DMS53 treated with DMSO at 0.1 percent for 48 hours (cell line): Measurements from ENCODE around the gene MYO5A.
"Not testable (repeated sequence)": the region's sequence is repeated elsewhere in the genome, so short reads cannot be mapped to it uniquely, and the experiment has no call there.

Experiments used
- DNase-seq: peaks from one replicate; lab custom pipeline; 2025; ENCODE audit not compliant: unreplicated experiment; lab: John Stamatoyannopoulos, UW

The MYO5A gene

DNA sequence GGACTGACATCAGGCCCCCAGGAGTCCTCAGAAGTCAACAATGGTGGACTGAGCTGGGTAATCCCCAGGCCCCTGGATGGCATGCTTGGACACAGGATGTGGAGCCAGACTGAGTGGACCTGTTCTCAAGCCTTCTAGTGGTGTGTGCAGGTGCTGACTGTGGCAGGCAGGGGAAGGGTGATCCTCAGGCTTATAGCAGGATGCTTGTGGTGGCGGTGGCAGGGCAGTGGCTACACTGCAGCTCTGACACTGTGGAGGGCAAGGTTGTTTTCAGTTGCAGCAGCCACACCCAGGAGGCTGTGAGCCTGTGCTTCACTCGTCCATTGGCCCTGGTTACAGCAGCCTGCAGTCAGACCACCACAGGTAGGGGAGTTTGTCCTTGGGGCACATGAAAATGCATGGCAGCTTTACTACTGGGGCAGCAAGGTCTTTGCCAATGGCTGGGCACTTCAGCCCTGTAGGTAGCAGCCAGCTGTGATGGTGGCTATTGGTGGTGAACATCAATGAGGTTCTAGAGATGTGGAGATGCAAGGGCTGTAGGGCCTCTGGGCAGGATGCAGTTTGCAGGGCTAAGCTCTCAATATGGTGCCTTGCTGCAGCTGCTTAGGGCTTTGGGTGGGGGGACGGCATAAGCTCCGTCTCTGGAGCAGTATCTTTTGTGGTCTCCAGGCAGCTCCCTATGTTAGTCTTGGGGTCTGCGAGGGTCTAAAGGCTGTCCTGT is 17.5 kb upstream of the MYO5A start:
- DNase-seq = no peak

DNA sequence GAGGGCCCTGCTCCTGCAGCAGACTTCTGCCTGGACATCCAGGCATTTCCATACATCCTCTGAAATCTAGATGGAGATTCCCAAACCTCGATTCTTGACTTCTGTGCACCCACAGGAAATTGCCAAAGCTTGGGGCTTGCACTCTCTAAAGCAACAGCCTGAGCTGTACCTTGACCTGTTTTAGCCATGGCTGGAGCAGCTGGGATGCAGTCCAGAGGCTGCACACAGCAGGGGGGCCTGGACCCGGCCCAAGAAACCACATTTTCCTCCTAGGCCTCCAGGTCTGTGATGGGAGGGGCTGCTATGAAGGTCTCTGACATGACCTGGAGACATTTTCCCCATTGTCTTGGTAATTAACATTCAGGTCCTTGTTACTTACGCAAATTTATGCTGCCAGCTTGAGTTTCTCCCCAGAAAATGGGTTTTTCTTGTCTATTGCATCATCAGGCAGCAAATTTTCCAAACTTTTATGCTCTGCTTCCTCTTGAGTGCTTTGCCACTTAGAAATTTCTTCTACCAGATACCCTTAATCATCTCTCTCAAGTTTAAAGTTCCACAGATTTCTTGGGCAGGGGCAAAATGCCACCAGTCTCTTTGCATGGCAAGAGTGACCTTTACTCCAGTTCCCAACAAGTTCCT is 11.8 kb upstream of the MYO5A start:
- no peak for DNase-seq

DNA sequence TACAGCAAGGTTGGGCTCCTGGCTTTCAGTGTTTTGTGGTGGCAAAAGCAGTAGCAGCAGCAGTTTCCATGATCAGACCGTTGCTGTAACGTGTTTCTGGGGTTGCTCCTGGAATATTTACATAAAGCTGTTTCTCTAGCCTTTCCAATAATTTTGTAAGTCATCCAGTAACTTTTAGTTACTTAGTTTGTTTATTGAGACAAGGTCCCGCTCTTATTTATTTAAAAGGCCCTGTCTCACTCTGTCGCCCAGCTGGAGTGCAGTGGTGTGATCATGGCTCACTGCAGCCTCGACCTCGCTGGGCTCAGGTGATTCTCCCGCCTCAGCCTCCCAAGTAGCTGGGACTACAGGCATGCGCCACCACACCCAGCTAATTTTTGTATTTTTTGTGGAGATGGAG is 8.8 kb upstream of the MYO5A start:
- DNase-seq = no peak

DNA sequence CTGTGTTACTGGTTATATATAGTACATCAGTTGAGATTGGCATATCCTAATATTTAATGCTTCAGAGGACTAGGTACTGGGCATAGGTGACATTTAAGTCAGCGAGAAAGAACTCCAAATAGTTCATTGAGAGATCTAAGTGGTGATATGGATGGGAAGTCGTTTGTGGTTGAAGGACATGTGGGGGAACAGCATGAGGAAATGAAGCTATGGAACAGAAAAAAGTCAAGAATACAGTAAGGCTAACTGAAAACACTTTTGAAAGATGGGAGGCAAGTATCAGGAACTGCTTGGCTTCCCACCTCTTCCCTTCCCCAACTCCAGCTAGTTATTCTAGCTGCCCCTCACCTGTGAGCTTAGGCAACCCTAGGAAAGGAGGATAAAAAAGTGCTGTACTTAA is 3.7 kb upstream of the MYO5A start:
- no peak for DNase-seq

DNA sequence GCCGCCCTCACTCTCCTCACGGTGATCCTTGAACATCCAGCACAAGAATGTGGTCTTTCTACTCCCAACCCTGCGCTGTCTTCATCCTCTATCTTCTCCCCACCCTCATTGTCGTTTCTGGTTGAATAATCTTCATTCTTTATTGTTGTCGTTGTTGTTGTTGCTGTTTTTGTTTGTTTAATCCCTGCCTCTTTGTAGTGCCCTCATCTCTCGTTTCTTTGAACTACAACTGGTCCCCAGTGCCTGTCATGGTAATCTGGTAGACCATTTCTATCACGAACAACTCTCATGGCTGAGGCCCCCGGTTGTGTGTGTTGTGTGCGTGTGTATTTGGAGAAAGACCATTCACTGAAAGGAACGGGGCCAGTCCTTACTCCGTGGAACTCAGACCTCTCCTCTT is 1.3 kb upstream of the MYO5A start:
- DNase-seq = no peak

DNA sequence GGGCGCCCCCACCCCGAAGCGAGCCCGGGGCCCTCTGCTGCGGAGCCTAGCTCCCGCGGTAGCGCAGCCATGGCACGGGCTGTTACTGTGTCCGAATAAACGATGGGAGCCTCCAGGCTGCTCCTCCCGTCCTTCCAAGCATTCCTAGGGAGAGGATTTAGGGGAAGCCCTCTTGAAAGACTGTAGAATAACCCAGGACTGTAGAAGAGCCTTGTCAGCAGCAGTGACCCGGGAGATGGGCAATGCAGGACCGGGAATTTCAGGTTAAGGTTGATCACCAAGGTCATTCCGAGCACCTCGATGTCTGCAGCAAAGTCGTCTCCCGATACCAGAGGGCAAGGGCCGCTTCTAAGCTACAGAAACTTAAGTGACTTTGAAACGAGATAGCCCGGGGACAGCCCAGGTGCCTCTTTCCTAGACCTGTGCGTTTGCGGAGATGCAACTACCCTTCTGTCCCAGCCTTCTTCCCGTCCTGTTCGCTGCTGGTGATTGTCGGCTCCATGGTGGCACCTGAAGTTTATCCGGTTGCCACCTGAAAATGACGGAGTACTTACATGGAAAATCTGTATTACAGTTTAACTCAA is 753 bp upstream of the MYO5A start:
- no peak for DNase-seq

DNA sequence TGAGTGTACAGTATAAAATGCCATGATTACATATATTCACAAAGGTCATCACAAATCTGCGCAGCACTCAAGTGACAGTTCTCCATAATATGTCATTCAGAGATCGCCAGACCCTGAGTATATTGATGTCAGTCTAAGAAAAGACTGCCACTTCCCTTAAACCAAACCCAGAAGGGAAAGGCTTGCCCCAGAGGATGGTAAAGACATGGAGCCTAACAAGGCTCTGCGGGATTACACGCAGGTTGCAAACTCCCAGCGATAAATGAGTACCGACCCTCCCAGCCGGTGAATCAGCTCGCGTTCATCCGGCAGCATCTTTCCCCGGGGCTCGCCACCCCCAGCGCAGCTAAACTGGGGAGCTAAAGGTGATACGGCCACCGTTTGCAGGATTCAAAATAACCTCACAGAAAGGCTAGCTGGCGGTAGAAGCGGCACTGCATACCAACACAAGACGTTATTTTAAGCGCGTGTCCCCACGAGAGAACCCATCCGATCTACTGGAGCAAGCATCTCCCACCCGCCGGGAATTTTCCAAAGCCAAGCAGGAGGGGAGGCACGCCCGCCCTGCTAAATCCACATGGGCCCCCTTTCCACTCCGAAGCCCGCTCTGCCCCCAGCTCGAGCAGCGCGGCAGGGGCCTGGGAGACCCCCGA is 643 bp downstream of the MYO5A start:
- DNase-seq = no peak

DNA sequence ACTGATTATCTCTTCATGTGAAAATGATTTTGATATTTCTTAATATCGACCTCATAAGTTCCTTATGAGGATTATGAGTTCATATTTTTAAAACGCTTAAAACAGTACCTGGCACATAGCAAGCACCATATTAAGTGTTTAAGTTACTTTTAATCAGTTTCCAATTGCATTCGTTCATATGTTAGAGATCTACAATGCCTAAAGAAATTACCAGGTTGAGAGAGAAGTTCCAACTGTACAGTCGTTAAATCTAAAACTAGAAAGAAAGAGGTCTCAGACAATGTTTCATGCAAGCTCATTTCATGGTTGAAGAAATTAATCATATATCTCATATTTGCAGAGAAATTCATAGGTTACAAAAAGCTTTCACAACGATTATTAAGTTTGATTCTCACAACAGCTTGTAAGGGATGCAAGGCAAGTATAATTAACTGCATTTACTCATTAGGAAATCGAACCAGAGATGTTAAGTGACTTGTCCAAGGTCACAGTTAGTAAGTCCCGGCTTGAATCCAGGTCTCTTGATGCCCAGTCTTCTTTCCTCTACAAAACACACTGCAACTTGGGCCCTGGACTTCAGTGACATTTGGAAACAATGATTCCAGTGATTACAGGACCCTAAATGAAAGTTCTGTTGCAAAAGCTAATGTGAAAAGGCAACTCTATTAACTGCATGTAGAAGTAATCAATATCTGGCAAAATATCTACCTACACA is 1.3 kb downstream of the MYO5A start:
- DNase-seq = no peak

DNA sequence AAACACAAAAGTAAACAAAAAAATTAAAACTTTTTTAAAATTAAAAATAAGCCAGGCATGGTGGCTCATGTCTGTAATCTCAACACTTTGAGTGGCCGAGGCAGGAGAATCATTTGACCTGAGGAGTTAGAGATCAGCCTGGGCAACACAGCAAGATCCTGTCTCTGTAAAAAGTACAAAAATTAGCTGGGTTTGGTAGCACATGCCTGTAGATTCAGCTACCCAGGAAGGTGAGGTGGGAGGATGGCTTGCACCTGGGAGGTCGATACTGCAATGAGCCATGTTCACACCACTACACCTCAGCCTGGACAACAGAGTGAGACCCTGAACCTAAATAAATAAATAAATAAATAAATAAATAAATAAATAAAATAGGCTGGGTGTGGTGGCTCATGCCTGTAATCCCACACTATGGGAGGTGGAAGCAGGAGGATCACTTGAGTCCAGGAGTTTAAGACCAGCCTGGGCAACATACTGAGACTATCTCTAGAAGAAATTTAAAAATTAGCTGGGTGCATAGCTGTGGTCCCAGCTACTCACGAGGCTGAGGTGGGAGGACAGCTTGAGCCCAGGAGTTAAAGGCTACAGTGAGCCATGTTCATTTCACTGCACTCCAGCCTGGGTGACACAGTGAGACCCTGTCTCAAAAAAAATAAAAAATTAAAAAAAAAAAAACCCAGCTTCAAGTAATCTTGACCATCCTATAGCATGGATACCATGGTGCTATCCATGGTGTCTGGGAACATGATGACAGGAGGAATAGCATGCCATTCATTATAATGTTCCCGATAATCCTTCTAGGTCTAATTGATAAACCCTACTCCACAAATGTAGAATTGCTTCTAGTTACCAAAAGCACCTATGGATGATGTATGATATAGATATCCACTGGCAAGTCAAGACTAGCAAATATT is 4.2 kb downstream of the MYO5A start:
- no peak for DNase-seq

DNA sequence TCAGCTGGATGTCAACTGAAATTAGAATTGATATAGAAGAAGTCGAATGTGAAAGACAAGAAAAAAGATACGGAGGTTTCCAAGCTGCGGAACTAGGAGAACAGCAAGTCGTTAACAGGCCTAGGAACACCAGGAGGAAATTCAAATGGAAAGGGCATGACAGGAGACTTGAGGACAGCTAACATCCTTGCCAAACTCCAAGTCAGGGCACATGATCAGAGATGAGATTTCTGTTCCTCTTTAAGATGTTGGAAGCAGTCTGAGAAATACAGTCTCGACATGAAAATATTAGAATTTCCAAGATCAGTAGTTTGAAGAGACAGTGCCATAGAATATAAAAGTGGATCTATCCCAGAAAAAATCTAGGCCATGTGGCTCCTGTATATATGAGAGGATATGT is 5.0 kb downstream of the MYO5A start:
- DNase-seq = no peak

DNA sequence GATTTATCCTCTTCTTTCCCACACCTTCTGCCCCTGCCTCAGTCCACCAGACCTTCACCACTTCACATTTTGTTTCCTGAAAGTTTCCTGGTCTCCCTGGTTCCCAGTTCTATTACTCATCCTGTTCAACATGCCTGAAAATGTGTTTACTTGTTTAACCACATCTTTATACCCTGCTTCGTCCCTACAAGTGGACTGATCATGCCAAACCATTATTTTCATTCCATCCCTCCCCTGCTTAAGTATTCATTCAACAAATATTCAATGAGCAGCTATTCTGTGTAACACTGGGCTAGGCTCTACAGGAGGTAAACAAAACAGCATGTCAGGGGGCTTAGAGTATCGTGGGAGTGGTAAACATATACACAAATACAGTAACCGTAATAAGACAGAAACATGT is 5.5 kb downstream of the MYO5A start:
- no peak for DNase-seq

DNA sequence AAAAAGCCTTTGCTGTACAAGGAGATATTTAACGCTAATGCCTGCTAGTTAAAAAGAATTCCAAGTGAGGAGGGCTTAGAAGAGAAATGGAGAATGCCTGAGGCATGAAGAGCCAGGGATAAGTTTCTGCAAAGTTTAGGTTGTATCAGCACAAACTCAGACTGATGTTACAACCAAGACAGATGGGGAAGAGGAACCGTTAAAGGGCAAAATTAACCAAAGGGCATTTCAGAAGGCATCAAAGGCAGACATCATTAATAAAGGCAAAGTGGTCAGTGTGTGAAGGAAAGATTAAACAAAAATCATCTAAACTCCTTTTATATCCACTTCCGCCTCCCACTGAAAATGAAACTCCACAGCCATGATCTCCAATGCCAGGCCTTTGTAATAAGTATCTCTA is 7.0 kb downstream of the MYO5A start:
- no peak for DNase-seq

DNA sequence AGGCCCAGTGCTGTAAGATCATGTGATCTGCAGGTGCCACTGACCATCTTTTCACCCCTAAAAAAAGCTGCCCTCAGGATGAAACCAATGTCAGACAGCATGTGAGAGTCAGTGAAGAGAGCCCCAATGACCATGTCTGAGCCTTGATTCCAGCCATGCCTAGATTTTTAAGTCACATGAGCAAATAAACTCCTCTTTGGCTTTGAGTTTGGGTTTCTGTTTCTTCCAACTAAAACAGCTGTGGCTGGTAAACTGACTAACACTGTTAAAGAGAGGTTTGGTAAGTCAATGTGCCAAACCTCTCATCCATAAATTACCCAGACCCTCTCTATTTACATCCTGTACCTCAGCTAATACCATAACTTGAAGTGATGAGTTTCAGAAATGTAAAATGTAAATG is 8.3 kb downstream of the MYO5A start:
- no peak for DNase-seq

DNA sequence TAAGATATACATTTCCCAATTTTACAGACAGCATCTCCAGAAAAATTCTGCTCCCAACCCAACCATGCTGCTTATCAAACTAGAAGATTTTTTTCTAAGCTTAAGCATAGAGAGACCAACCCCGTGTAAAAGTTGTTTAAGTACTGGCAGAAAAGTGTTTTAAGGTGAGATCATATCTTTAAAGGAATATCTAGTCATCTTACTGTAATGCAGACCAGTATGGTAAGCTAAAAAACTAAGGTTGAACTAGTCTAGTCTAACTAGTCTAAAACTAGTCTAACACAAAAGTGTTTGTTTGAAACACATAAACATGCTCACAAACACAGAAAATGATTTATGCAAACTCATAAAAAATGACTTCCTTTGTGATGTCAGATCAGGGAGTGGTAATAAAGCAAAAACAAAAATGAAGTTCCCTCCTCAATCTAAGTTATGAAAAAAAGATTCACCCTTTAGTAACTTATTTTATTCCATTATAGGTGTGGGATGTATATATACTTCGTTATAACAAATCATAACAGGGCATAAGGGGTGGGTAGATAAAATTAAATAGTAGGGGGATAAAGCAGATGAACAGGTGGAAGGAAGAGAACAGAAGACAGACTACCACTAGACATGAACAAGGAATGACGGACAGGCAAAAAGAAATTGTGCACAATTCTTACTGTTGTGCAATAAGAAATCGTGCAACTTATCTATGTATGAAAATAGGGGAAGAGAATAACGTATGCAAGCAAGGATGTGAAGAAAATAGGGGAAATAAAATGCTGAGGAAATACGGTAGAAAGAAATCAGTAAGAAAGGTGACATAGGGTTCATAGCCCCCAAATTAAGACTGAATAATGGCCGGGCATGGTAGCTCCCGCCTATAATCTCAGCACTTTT is 10.0 kb downstream of the MYO5A start:
- no peak for DNase-seq

DNA sequence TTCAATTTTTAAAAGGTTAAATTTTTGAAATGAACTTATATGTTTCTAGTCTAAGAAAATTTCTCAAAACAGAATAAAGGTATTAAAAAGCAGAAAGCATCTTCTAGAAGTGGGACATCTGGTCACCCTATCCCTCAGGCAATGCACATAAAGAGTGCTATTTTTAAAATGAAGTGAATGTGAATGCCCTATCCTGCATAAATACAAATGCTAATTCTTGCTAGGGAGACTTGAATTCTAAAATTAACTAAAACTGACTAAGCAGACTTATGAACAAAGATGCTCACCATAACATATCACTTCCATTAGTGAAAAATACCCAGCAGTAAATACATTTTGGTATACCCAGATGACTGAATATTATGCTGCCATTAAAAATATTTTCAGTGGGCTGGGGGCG is 11.7 kb downstream of the MYO5A start:
- DNase-seq = no peak

DNA sequence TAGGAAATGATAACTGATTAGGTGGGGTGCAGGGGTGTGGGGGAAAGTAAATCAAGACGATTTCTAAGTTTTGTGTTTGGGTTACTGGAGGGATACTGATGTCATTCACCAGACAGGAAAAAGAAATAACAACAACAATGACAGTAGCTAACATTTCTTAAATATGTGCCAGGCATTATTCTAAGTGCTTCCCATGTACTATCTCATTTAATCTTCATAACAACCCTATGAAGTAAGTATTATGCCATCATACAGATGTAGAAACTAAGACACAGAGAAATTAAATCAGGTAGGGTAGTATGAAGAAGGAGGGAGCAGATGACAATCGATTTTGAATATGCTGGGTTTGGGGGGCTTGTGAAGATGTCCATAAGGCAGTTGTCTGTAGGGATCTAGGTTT is 13.3 kb downstream of the MYO5A start:
- no peak for DNase-seq

DNA sequence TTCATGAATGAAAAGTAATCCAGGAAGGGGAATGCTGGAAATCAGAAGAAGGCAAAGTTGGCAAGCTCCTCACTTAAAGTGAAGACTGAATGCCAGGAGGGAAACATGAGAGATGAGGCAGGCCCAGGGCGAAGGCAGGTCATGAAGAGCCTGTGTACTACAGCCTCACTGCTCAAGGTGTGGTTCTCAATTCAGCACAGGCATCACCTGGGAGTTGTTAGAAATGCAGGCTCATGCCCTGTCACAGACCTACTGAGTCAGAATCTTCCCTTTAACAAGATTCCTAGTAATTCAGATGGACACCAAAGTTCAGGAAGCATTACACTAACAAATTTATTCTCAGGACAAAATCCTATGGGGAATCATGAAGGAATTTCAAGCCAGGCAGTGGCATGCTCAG is 14.2 kb downstream of the MYO5A start:
- DNase-seq = no peak

DNA sequence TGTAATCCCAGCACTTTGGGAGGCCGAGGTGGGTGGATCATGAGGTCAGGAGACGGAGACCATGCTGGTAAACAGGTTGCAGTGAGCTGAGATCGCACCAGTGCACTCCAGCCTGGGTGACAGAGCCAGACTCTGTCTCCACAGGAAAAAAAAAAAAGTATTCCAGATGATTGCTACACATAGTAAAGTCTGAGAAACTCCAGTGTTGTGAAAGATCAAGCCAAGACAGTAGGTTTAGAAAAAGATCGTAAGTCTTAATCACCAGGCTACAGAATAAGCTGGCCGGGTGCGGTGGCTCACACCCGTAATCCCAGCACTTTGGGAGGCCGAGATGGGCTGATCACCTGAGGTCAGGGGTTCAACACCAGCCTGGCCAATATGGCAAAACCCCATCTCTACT is 15.8 kb downstream of the MYO5A start:
- not testable (repeated sequence) for DNase-seq

DNA sequence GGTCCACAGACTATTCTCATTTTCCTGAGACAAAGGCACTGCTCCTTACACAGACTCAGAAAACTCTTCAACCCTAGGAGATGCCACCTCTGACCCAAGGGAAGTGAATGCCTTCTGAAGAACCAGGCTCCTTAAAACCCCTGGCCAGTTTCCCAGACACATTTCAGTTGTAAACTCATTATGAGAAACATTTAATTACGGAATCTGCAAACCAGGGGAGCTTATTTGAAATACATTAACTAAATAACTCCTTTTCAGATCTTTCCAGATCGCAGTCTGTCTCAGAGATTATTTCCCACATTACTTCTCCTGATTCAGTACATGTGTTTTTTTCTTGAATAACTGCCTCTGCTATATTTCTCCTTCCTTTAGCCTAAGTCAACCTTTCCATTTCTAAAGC is 17.6 kb downstream of the MYO5A start:
- no peak for DNase-seq
